K562 (cell line): ENCODE results near the gene MTG2. TPM values are rescaled to one million over a fixed set of nuclear protein-coding genes. Genes with fewer than 3 reads are reported as not detected.
A peak's percentile ranks its signal among the peaks of the same experiment; 100 is the strongest.

Source experiments
- CAMTA2 ChIP-seq: fragments of 250-450 bp; sonication (Bioruptor Pico); conservative IDR thresholded peaks from 2 replicates; pipeline ENCODE4 v1.5.1; 2022
- CREB3L1 ChIP-seq: fragments of 450-650 bp; IDR thresholded peaks from 2 replicates; pipeline ENCODE4 v1.6.1; 2014; ENCODE audit warnings: low read depth, mild to moderate bottlenecking, moderate library complexity, borderline replicate concordance
- CREBBP ChIP-seq: IDR thresholded peaks from one replicate; pipeline ENCODE4 v1.6.1; 2012; ENCODE audit warnings: low read depth, mild to moderate bottlenecking, control low read depth, inconsistent platforms, low read length
- HCFC1 ChIP-seq: IDR thresholded peaks from 2 replicates; pipeline ENCODE4 v1.6.1; 2012; ENCODE audit warnings: low read depth, low read length, improper control_type of control experiment
- HDAC6 ChIP-seq: IDR thresholded peaks from 2 replicates; pipeline ENCODE4 v1.6.1; 2012; ENCODE audit warnings: low read depth, mild to moderate bottlenecking, control low read depth, inconsistent platforms, low read length, moderate library complexity
- HSF4 ChIP-seq: fragments of 250-450 bp; sonication (Bioruptor Pico); IDR thresholded peaks from 2 replicates; pipeline ENCODE4 v2.1.2; 2022; ENCODE audit warnings: mild to moderate bottlenecking, moderate library complexity, borderline replicate concordance
- MAFG ChIP-seq: fragments of 450-650 bp; conservative IDR thresholded peaks from 2 replicates; pipeline ENCODE4 v1.6.1; 2016; ENCODE audit warnings: missing genetic modification characterization, missing compliant biosample characterization
- MEF2A ChIP-seq: IDR thresholded peaks from 2 replicates; pipeline ENCODE4 v1.6.1; 2011; ENCODE audit warnings: low read depth, mild to moderate bottlenecking, low read length, moderate library complexity; ENCODE audit not compliant: control insufficient read depth
- MTF1 ChIP-seq: fragments of 250-450 bp; sonication (Bioruptor Pico); IDR thresholded peaks from 2 replicates; pipeline ENCODE4 v1.9.0; 2021; ENCODE audit warnings: moderate library complexity, mild to moderate bottlenecking, inconsistent platforms, borderline replicate concordance
- NR4A1 ChIP-seq, 2 experiments: fragments of 250-450 bp in 1 of 2; fragments of 450-650 bp in 1 of 2; sonication (Bioruptor Pico) in 1 of 2; IDR thresholded peaks; 2 replicates each; pipeline versions ENCODE4 v1.4.0 to v1.6.1; 2016 to 2020; ENCODE audit warnings: mild to moderate bottlenecking in 2 of 2, missing compliant biosample characterization in 1 of 2, missing genetic modification characterization in 1 of 2, moderate library complexity in 1 of 2
- POLR2G ChIP-seq: fragments of 200-400 bp; formaldehyde crosslinking; IDR thresholded peaks from 2 replicates; pipeline ENCODE4 v1.6.1; 2017; ENCODE audit warnings: low read depth, mild to moderate bottlenecking, antibody characterized with exemption, low read length, moderate library complexity
- PRPF4 ChIP-seq: fragments of 200-400 bp; formaldehyde crosslinking; IDR thresholded peaks from one replicate; pipeline ENCODE4 v1.6.1; 2017; ENCODE audit warnings: low read length, low read depth, mild to moderate bottlenecking; ENCODE audit not compliant: insufficient read depth, poor library complexity, severe bottlenecking
- RHOXF2B ChIP-seq: fragments of 250-450 bp; sonication (Bioruptor Pico); conservative IDR thresholded peaks from 2 replicates; pipeline ENCODE4 v1.5.1; 2021
- SMAD1 ChIP-seq: fragments of 150-350 bp; IDR thresholded peaks from 2 replicates; pipeline ENCODE4 v1.6.1; 2014; ENCODE audit warnings: low read length, low read depth; ENCODE audit not compliant: partially characterized antibody
- SNIP1 ChIP-seq: fragments of 450-650 bp; IDR thresholded peaks from 2 replicates; pipeline ENCODE4 v1.7.1; 2017; ENCODE audit warnings: low read depth, mild to moderate bottlenecking
- SUPT5H ChIP-seq: fragments of 450-650 bp; IDR thresholded peaks from 2 replicates; pipeline ENCODE4 v1.6.1; 2016
- TAL1 ChIP-seq: fragments of 450-650 bp; IDR thresholded peaks from 2 replicates; pipeline ENCODE4 v1.6.1; 2016; ENCODE audit warnings: mild to moderate bottlenecking
- TEAD4 ChIP-seq, 2 experiments: sonication (generic) in 1 of 2; formaldehyde crosslinking in 1 of 2; IDR thresholded peaks; 2 replicates each; pipeline versions ENCODE4 v1.6.1 to v1.8.0; 2012 to 2022; ENCODE audit warnings: borderline replicate concordance in 1 of 2, inconsistent platforms in 1 of 2, low read length in 1 of 2, mild to moderate bottlenecking in 1 of 2, missing genetic modification reagents in 1 of 2
- THAP7 ChIP-seq: fragments of 250-450 bp; sonication (Bioruptor Pico); IDR thresholded peaks from 2 replicates; pipeline ENCODE4 v1.5.0; 2021
- USF2 ChIP-seq: sonication (generic); formaldehyde crosslinking; IDR thresholded peaks from 2 replicates; pipeline ENCODE4 v1.5.0; 2020; ENCODE audit warnings: missing genetic modification reagents
- ZNF24 ChIP-seq: fragments of 450-650 bp; IDR thresholded peaks from 2 replicates; pipeline ENCODE4 v1.6.1; 2016
- ZNF444 ChIP-seq: fragments of 250-450 bp; sonication (Bioruptor Pico); IDR thresholded peaks from 2 replicates; pipeline ENCODE4 v1.4.0; 2020; ENCODE audit warnings: mild to moderate bottlenecking, moderate library complexity
- ZNF699 ChIP-seq: fragments of 250-450 bp; sonication (Bioruptor Pico); IDR thresholded peaks from 2 replicates; pipeline ENCODE4 v1.8.0; 2021; ENCODE audit warnings: mild to moderate bottlenecking, moderate library complexity; ENCODE audit not compliant: insufficient replicate concordance
- ZNF76 ChIP-seq: fragments of 250-450 bp; sonication (Bioruptor Pico); IDR thresholded peaks from 2 replicates; pipeline ENCODE4 v1.4.0; 2020; ENCODE audit warnings: mild to moderate bottlenecking, moderate library complexity, borderline replicate concordance
- polyA plus RNA-seq, 8 experiments: library from polyadenylated mRNA; depleted of rRNA in 4 of 8; stranded (reverse) in 5 of 8; unstranded in 3 of 8; fragments of >200 nt; fragmentation: Nextera tagmentation in 2 of 8; fragmentation: Illumina TruSeq in 1 of 8; extraction: Ambion mirVana in 2 of 8; extraction: Trizol in 1 of 8; gene quantifications; 2 replicates each; pipeline versions ENCODE4 v1.2.1 to v1.2.3, GENCODE V29; 2011 to 2014; ENCODE audit warnings: inconsistent platforms in 1 of 8, missing spikeins in 1 of 8
- total RNA-seq, 7 experiments: library from RNA; depleted of rRNA in 6 of 7; stranded (reverse); fragments of >200 nt in 6 of 7; fragmentation: Illumina TruSeq in 2 of 7; extraction: Trizol in 2 of 7; gene quantifications; 2 replicates each; pipeline versions ENCODE4 v1.2.1 to v1.2.3, GENCODE V29; 2011 to 2021; ENCODE audit warnings: low replicate concordance in 1 of 7
- TF ChIP-seq, protein P1 (sequence below): fragments of 450-650 bp; formaldehyde crosslinking; IDR thresholded peaks from 2 replicates; pipeline ENCODE4 v1.4.0; 2020; ENCODE audit warnings: mild to moderate bottlenecking, mixed read lengths

The MTG2 gene
- total and polyA plus RNA-seq, 9 of the 15 experiments (the other 6 are each of a cell fraction or from before 2014, with no cell fraction given): 8.7 to 67.5 (median 44.5) TPM

DNA sequence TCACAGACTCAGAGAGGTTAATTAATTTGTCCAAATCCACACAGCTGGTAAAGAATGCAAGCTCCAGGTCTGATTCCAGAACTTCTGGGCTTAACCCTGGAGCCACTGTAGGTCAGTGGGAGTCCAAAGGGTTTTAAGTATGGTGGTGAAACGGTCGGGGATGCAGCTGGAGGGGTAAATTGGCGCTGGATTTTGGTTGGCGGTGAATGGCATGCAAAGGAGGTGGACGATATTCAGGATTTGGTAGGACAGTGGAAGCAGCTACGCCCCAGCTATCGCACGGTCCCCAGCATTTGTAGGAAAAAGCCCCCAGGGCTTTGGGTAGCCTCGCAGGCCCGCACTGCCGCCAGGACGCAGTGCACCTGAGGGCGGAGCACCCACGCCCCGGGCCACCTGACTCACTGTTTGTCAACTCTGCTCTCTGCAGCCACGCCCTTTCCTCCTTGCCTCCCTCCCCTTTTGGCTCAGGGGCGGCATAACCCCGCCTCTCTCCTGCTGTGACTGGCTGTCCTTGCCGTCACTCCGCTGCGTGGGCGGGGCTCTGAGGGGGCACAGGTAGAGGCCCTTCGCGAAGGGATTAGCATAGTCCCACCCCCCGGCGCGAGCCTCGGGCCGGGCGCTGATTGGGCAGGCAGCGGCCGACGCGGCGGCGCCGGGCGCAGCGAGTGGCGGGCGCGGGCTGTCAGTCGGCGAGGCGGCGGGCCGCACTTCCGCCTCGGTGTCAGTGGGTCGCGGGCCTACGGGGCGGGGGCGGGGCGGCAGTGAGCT is 55.2 kb downstream of the MTG2 start, which contains the start of gene OSBPL2 (continued):
- TF ChIP-seq, protein P1, sequence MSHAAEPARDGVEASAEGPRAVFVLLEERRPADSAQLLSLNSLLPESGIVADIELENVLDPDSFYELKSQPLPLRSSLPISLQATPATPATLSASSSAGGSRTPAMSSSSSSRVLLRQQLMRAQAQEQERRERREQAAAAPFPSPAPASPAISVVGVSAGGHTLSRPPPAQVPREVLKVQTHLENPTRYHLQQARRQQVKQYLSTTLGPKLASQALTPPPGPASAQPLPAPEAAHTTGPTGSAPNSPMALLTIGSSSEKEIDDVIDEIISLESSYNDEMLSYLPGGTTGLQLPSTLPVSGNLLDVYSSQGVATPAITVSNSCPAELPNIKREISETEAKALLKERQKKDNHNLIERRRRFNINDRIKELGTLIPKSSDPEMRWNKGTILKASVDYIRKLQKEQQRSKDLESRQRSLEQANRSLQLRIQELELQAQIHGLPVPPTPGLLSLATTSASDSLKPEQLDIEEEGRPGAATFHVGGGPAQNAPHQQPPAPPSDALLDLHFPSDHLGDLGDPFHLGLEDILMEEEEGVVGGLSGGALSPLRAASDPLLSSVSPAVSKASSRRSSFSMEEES (CRISPR knock-in tag): no peak
- TF ChIP-seq SUPT5H (no peak), TEAD4 (IDR thresholded peaks at IDR 0.05; ENCODE audit: low read length) (no peak), TEAD4 (CRISPR knock-in tag; IDR thresholded peaks at IDR 0.05; ENCODE audit: borderline replicate concordance) (no peak), ZNF24 (no peak), ZNF699 (no peak), MAFG (tag) (no peak), CREB3L1 (peak; percentile 96), SMAD1 (no peak), MEF2A (no peak), SNIP1 (no peak), MTF1 (CRISPR knock-in tag) (no peak), NR4A1 (CRISPR knock-in tag; IDR thresholded peaks at IDR 0.05) (no peak), NR4A1 (tag; IDR thresholded peaks at IDR 0.05) (no peak), CAMTA2 (CRISPR knock-in tag) (no peak), HCFC1 (peak; percentile 16), ZNF76 (CRISPR knock-in tag) (no peak), CREBBP (no peak), RHOXF2B (no peak), HDAC6 (no peak), POLR2G (peak; percentile 67; the same call in 1 of the 2 replicates), PRPF4 (no peak), HSF4 (CRISPR knock-in tag) (no peak), USF2 (peak; percentile 83), TAL1 (no peak), THAP7 (no peak), ZNF444 (CRISPR knock-in tag) (no peak)
